ENCODE measurements around the gene CPS1. TPM values are rescaled to one million over a fixed set of nuclear protein-coding genes. Genes with fewer than 3 reads are reported as not detected.

CPS1 gene
- total RNA-seq, 1 experiment from 2014 or later: 3.1 TPM

DNA sequence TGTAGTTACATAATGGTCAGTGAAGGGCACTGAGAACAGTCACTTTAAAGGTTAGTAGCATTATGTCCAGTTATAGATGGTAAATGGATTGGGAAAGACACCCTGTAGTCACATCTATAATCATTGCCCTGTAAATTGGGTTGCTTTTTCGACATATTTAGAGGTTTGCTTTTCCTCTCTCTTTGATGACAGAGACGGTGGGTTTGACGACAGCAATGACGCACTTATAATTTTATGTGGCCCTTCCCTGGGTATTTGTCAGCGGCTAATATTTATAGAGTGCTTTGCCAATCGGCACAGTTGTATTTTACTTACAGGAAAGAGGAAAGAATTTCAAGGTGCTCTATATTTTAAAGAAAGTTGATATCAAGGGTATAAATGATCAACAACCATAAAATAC, 2.8 kb downstream of the CPS1 start:
- no peaks in the 10 kb centered on the region for H3K36me3 ChIP-seq (replicated peaks; ENCODE audit: control insufficient read depth, insufficient read depth, low read length)
- DNase-seq: no peak
- H3K4me3 ChIP-seq (ENCODE audit: insufficient read depth, low read depth, low read length): no peak overlapping the region
- H3K27me3 ChIP-seq (ENCODE audit: control insufficient read depth, insufficient read depth, low read length): no peaks in the 10 kb centered on the region

DNA sequence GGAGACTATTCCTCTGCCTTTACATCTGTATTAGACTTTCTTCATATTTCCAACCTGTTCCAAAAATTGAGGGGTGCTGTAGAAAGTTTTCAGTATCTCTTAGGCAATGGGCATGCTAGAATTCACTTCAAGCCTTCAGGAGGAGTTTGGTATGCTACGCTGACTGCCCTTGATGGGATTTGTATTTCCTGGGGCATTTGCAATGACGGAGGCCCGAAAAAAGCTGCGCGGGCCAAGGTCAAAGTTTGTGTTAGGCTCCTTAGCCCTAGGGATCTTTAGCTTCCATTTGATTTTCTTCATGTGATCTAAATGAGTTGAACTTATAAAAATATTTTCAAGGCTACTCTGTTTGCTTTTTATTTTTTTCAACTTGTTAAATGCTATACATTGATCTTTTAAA, 5.1 kb downstream of the CPS1 start:
- H3K27me3 ChIP-seq (ENCODE audit: control insufficient read depth, insufficient read depth, low read length): no peaks in the 10 kb centered on the region
- H3K36me3 ChIP-seq (replicated peaks; ENCODE audit: control insufficient read depth, insufficient read depth, low read length): no peaks in the 10 kb centered on the region
- no peak overlapping the region for H3K4me3 ChIP-seq (ENCODE audit: insufficient read depth, low read depth, low read length)
- DNase-seq: no peak

DNA sequence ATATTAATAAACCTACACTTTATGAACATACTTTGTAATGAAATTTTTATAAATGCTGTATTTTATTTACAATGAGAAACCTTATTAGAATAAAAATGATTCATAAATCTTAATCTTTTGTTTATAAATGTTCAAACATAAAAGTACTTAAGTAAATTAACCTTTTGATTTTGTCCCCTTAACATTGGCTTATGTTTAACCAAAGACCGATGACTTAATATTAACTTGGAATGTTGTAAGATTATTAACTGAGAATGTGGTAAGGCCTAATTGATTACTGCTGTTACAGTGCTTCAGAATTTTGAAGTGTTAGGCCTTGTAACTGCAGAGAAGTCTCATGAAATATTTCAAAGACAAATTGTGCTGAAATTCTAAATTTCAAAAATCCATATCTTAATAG, 5.7 kb downstream of the CPS1 start:
- no peak for DNase-seq
- no peaks in the 10 kb centered on the region for H3K27me3 ChIP-seq (ENCODE audit: control insufficient read depth, insufficient read depth, low read length)
- H3K36me3 ChIP-seq (replicated peaks; ENCODE audit: control insufficient read depth, insufficient read depth, low read length): no peaks in the 10 kb centered on the region
- H3K4me3 ChIP-seq (ENCODE audit: insufficient read depth, low read depth, low read length): no peak overlapping the region

DNA sequence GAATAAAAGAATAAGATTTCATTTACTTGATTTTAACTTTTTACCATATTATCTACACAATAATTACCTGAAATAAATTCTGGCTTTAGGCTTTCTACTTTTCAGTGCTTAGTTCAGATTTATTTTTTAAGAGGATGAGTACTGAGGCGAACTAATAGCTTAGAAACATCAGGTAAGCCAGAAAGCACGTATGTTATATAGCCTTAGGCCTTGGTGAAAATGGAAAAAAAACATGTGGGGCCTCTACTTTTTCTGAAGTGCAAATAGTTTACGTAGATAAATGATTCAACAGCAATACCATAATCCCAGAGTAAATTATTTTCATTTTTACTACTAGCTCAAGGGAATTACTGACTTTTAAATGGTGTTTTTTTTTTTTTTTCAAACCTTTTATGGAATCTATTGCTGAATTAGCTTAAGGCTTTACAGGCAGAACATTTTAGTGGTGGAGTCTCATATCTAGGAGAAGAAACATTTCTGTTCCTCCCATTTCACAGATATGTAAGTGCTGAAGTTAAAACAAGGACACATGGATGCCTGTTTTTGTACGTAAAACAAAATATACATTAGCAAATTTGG, 6.2 kb downstream of the CPS1 start:
- Histone ChIP-seq H3K27me3 (ENCODE audit: control insufficient read depth, insufficient read depth, low read length) (no peaks in the 10 kb centered on the region), H3K4me3 (ENCODE audit: insufficient read depth, low read depth, low read length) (no peak overlapping the region), H3K36me3 (replicated peaks; ENCODE audit: control insufficient read depth, insufficient read depth, low read length) (no peaks in the 10 kb centered on the region)
- DNase-seq: no peak

DNA sequence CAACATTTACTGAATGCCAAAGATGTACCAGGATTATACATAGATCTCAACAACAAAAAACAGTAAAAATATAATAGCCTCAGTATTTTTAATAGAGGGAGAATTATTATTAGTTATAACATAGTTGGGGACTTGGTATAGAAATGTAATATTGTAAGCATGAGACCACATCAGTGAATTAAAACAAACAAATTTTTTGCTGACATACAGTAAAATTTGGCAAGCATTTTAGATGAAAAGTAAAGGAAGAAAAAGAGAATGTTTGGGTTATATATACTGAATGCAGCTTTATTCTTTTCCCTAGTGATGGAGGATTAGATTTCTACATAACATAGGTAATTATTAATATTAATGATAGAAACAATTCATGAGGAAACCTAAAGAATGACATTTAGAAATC, 10.9 kb downstream of the CPS1 start:
- DNase-seq: no peak

DNA sequence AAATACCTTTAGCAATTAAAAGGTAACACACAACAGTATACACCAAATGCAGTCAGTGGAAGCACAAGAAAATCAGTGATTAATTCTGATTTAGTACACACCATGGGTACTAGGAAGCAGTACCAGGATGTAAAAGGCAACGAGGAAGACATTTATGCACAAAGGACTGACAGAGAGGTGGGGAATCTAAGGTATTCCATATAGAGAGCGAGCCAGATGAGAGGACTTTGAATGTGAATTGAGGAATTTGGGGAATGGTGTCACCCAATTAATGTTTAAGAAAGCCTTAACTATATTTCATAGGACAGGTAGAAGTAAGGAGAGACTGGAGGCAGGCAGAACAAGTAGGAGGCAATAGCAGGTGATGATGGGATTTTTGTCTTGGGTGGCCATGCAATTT, 11.7 kb downstream of the CPS1 start:
- H3K4me3 ChIP-seq (ENCODE audit: insufficient read depth, low read depth, low read length): no peak overlapping the region
- H3K36me3 ChIP-seq (replicated peaks; ENCODE audit: control insufficient read depth, insufficient read depth, low read length): no peaks in the 10 kb centered on the region

More for the DNA sequence above, 10.9 kb downstream of the CPS1 start:
- Histone ChIP-seq H3K4me3 (ENCODE audit: insufficient read depth, low read depth, low read length) (no peak overlapping the region), H3K27me3 (ENCODE audit: control insufficient read depth, insufficient read depth, low read length) (no peaks in the 10 kb centered on the region), H3K36me3 (replicated peaks; ENCODE audit: control insufficient read depth, insufficient read depth, low read length) (no peaks in the 10 kb centered on the region)

DNA sequence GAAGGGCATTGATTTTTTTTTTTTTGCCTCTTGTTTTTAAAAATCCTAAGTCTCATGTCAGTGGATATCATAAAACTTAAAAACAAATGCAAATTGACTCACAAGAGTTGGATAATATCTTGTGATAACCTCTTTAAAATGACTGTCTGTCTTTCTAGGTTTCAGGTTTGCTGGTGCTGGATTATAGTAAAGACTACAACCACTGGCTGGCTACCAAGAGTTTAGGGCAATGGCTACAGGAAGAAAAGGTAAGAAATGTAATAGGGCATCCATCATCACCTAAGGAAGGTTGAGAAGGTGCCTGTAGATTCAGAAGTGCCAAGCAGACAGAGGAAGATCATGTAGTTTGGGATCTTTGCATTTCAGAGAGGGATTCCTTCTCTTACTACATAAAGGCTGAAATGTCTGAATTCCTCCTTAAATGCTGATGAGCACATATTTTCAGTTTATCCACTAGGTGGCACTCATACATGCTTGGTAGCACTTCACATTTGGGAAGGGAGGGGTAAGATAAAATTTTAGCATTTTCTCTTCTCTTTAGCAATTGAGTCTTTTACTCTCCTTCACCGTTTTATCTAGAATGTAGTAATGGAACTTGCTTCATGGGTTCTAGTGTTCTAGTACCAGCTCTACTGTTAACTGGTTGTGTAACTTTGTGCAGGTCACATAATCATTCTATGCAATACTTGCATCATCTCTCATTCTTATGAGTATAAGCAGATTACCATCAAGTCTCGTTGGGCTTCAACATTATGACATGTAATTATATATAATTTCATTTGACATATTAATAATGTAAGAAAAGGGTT, 21.1 kb downstream of the CPS1 start:
- H3K4me3 ChIP-seq (ENCODE audit: insufficient read depth, low read depth, low read length): no peak overlapping the region
- DNase-seq: peak; percentile 9
- no peaks in the 10 kb centered on the region for H3K27me3 ChIP-seq (ENCODE audit: control insufficient read depth, insufficient read depth, low read length)

More for the DNA sequence above, 11.7 kb downstream of the CPS1 start:
- DNase-seq: peak; percentile 11
- H3K27me3 ChIP-seq (ENCODE audit: control insufficient read depth, insufficient read depth, low read length): no peaks in the 10 kb centered on the region

DNA sequence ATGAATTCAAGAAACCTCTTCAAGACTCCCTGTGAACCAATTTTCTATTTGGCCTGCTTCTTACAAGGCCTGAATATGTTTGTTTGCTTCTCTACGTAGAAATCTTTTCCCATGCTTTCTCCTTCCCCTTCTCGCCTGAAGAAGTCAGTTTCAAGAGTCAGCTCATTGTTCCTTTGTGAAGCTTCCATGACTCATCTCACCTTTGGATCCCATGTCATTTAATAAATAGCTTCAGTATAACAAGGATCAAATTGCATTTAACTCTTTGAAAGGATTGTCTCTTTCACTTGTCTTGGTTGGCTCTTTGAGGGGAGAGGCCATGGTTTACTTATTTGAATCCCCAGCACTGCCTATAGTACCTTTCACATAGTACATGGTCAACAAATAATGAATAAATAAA, 28.4 kb downstream of the CPS1 start:
- DNase-seq: no peak
- no peaks in the 10 kb centered on the region for H3K36me3 ChIP-seq (replicated peaks; ENCODE audit: control insufficient read depth, insufficient read depth, low read length)
- no peak overlapping the region for H3K4me3 ChIP-seq (ENCODE audit: insufficient read depth, low read depth, low read length)
- no peaks in the 10 kb centered on the region for H3K27me3 ChIP-seq (ENCODE audit: control insufficient read depth, insufficient read depth, low read length)

More for the DNA sequence above, 21.1 kb downstream of the CPS1 start:
- H3K36me3 ChIP-seq (replicated peaks; ENCODE audit: control insufficient read depth, insufficient read depth, low read length): no peaks in the 10 kb centered on the region

DNA sequence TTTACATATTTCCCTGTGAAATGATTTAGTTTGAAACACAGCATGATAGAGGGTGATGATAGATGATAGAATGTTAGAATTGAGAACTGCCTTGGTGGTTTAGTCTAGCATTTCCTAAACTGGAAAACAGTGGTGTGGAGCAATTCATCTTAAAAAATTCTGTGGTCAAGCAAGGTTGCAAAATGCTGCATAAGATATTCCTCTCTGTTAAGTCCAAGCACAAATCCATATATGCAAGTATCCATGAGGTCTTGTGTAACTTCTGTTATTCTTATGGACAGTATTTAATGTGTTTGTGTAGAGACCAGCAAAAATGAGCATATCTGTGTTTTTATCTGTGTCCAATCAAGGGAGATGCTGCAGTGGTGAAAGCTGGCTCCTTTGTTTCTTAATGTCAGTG, 30.0 kb downstream of the CPS1 start:
- H3K36me3 ChIP-seq (replicated peaks; ENCODE audit: control insufficient read depth, insufficient read depth, low read length): no peaks in the 10 kb centered on the region
- H3K27me3 ChIP-seq (ENCODE audit: control insufficient read depth, insufficient read depth, low read length): no peaks in the 10 kb centered on the region
- no peak for DNase-seq
- no peak overlapping the region for H3K4me3 ChIP-seq (ENCODE audit: insufficient read depth, low read depth, low read length)

DNA sequence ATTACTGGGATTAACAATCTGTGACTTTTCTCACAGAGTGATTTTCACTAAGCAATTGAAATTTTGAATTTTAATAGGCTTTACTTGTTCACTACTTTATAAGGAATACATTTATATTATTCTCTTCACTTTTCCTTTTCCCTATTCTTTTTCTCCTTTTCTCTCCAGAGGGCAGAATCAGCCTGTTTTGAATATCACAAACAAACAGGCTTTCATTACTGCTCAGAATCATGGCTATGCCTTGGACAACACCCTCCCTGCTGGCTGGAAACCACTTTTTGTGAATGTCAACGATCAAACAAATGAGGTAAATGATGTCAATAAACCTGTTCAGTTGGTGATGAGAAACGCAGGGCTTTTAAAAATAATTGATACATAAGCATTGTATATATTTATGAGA, 35.3 kb downstream of the CPS1 start:
- no peak overlapping the region for H3K4me3 ChIP-seq (ENCODE audit: insufficient read depth, low read depth, low read length)
- no peaks in the 10 kb centered on the region for H3K36me3 ChIP-seq (replicated peaks; ENCODE audit: control insufficient read depth, insufficient read depth, low read length)
- no peak for DNase-seq
- no peaks in the 10 kb centered on the region for H3K27me3 ChIP-seq (ENCODE audit: control insufficient read depth, insufficient read depth, low read length)

DNA sequence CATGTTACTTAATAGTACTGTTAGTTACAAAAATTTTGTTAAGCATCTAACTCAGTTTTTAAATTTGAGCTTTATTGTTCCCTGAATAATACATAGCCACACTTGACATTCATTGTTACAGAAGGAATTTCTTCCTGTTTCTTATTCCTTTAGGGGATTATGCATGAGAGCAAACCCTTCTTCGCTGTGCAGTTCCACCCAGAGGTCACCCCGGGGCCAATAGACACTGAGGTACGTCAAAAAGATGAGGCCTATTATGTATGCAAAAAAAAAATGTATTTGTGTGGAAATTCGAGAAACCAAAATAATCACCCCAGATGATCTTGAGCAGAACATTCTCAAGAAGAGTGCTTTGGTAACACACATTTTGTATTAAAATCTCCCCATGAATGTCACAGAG, 36.3 kb downstream of the CPS1 start:
- H3K27me3 ChIP-seq (ENCODE audit: control insufficient read depth, insufficient read depth, low read length): no peaks in the 10 kb centered on the region
- H3K36me3 ChIP-seq (replicated peaks; ENCODE audit: control insufficient read depth, insufficient read depth, low read length): no peaks in the 10 kb centered on the region

DNA sequence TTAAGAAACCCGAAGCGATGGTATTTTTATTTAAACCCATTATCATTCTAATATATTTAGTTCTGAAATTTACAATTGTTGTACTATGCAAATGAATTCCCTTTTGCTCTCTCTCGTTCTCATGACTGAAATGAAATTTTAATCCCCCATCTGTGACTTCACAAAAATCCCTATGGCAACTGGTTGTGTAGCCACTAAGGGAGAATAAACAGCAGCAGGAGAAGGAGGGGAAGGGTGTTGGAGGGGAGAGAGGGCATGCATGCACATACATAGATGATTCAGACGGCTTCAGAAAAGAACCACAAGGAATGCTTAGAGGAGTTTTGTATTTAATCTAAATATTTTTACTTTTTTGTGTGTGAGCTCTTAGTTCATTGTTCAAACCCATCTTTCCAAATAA, 36.8 kb downstream of the CPS1 start:
- no peaks in the 10 kb centered on the region for H3K36me3 ChIP-seq (replicated peaks; ENCODE audit: control insufficient read depth, insufficient read depth, low read length)
- H3K4me3 ChIP-seq (ENCODE audit: insufficient read depth, low read depth, low read length): no peak overlapping the region
- H3K27me3 ChIP-seq (ENCODE audit: control insufficient read depth, insufficient read depth, low read length): no peaks in the 10 kb centered on the region
- DNase-seq: no peak

More for the DNA sequence above, 36.3 kb downstream of the CPS1 start:
- DNase-seq: no peak
- no peak overlapping the region for H3K4me3 ChIP-seq (ENCODE audit: insufficient read depth, low read depth, low read length)

DNA sequence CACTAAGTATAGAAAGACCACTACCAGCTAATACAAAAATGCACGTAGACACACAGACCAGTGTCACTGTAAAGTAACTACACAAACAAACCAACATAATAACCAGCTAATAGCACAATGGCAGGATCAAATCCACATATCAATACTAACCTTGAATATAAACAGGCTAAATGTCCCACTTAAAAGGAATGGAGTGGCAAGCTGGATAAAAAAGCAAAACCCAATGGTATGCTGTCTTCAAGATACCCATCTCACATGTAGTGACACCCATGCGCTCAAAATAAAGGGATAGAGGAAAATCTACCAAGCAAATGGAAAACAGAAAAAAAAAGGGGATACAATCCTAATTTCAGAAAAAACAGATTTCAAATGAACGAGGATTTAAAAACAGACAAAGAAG, 41.8 kb downstream of the CPS1 start:
- Histone ChIP-seq H3K27me3 (ENCODE audit: control insufficient read depth, insufficient read depth, low read length) (no peaks in the 10 kb centered on the region), H3K36me3 (replicated peaks; ENCODE audit: control insufficient read depth, insufficient read depth, low read length) (no peaks in the 10 kb centered on the region), H3K4me3 (ENCODE audit: insufficient read depth, low read depth, low read length) (no peak overlapping the region)
- no peak for DNase-seq

DNA sequence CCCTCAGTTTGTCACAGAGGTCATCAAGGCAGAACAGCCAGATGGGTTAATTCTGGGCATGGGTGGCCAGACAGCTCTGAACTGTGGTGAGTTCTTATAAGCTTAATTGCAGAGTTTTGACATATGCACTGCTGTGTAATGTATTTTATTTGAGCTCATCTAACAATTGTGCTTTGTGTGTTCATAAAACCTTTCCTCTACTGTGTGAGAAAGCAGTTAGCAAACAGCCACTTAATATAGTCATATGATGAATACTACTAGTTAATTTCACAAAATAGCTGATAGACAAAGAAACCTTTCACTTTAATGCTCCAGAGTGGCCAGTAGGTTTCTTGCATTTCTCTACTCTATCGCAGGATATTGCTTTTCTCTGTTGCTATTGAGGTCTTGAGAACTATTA, 43.1 kb downstream of the CPS1 start:
- Histone ChIP-seq H3K27me3 (ENCODE audit: control insufficient read depth, insufficient read depth, low read length) (no peaks in the 10 kb centered on the region), H3K4me3 (ENCODE audit: insufficient read depth, low read depth, low read length) (no peak overlapping the region), H3K36me3 (replicated peaks; ENCODE audit: control insufficient read depth, insufficient read depth, low read length) (no peaks in the 10 kb centered on the region)
- DNase-seq: no peak

DNA sequence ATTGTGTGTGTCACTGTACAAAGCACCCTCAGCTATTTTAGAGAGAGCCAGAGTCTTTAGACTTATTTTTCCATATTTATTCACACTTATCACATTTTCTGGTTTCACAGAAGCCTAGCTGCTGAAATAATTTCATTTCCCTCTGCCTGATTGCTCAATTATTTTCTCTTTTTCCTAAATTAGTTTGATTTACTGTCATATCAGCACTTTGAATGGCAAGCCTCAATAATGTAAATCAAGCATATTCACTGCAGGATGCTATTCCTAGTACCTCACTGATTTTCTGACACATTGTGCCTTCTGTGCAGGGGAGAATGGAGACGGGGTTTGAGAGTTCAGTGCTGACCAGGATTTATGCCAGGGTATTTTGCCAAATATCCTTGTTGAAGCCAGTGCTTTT, 48.3 kb downstream of the CPS1 start:
- no peaks in the 10 kb centered on the region for H3K36me3 ChIP-seq (replicated peaks; ENCODE audit: control insufficient read depth, insufficient read depth, low read length)
- no peak for DNase-seq
- H3K4me3 ChIP-seq (ENCODE audit: insufficient read depth, low read depth, low read length): no peak overlapping the region
- no peaks in the 10 kb centered on the region for H3K27me3 ChIP-seq (ENCODE audit: control insufficient read depth, insufficient read depth, low read length)

Measured in H7 (cell line).